22Rv1 (cell line): ENCODE results near the gene ESR1.

ENCODE experiments used
- ZFX ChIP-seq: fragments of 450-650 bp; IDR thresholded peaks from 2 replicates; pipeline ENCODE4 v1.6.1; 2017; ENCODE audit warnings: antibody characterized with exemption, borderline replicate concordance
- TF ChIP-seq, protein P1 (sequence below): fragments of 450-650 bp; IDR thresholded peaks from 2 replicates; pipeline ENCODE4 v1.5.1; 2017; ENCODE audit warnings: mild to moderate bottlenecking

DNA sequence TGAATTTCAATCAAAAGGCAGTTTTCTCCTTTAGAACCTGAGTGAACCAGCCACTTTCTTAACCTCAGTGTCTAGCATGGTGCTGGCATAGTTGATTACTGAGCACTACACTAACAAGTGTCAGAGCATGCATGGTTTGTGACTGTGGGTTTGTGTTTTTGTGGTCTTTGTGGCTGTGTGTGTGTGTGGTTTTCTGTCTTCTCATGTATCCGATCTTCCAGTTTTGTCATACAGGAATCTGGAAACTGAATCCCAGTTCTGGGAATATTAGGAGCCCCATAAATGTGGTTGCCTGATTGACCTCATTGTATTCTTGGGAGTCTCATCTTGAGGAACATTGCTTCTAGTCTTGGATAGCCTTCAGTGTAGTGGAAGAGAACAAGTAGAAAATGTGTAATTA is 73.7 kb downstream of the ESR1 start:
- TF ChIP-seq, protein P1, sequence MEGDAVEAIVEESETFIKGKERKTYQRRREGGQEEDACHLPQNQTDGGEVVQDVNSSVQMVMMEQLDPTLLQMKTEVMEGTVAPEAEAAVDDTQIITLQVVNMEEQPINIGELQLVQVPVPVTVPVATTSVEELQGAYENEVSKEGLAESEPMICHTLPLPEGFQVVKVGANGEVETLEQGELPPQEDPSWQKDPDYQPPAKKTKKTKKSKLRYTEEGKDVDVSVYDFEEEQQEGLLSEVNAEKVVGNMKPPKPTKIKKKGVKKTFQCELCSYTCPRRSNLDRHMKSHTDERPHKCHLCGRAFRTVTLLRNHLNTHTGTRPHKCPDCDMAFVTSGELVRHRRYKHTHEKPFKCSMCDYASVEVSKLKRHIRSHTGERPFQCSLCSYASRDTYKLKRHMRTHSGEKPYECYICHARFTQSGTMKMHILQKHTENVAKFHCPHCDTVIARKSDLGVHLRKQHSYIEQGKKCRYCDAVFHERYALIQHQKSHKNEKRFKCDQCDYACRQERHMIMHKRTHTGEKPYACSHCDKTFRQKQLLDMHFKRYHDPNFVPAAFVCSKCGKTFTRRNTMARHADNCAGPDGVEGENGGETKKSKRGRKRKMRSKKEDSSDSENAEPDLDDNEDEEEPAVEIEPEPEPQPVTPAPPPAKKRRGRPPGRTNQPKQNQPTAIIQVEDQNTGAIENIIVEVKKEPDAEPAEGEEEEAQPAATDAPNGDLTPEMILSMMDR: no peak
- TF ChIP-seq ZFX: no peak
